HG03139 (cell line): ENCODE data around the gene HOXD8.

Experiments
- ATAC-seq: cut with Tn5 transposase; IDR thresholded peaks from one replicate; pipeline ENCODE4 v1.9.1; 2021; ENCODE audit not compliant: unreplicated experiment

The HOXD8 gene

GRCh38 chr2:176171351-176172006 is 42.0 kb downstream of the HOXD8 start:
- no peak for ATAC-seq

DNA sequence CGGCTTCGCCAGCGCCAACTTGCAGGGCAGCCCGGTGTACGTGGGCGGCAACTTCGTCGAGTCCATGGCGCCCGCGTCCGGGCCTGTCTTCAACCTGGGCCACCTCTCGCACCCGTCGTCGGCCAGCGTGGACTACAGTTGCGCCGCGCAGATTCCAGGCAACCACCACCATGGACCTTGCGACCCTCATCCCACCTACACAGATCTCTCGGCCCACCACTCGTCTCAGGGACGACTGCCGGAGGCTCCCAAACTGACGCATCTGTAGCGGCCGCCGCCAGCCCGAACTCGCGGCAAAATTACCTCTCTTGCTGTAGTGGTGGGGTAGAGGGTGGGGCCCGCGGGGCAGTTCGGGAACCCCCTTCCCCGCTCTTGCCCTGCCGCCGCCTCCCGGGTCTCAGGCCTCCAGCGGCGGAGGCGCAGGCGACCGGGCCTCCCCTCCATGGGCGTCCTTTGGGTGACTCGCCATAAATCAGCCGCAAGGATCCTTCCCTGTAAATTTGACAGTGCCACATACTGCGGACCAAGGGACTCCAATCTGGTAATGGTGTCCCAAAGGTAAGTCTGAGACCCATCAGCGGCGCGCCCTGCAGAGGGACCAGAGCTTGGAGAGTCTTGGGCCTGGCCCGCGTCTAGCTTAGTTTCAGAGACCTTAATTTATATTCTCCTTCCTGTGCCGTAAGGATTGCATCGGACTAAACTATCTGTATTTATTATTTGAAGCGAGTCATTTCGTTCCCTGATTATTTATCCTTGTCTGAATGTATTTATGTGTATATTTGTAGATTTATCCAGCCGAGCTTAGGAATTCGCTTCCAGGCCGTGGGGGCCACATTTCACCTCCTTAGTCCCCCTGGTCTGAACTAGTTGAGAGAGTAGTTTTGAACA is 42.7 kb downstream of the HOXD8 start:
- ATAC-seq: no peak

DNA sequence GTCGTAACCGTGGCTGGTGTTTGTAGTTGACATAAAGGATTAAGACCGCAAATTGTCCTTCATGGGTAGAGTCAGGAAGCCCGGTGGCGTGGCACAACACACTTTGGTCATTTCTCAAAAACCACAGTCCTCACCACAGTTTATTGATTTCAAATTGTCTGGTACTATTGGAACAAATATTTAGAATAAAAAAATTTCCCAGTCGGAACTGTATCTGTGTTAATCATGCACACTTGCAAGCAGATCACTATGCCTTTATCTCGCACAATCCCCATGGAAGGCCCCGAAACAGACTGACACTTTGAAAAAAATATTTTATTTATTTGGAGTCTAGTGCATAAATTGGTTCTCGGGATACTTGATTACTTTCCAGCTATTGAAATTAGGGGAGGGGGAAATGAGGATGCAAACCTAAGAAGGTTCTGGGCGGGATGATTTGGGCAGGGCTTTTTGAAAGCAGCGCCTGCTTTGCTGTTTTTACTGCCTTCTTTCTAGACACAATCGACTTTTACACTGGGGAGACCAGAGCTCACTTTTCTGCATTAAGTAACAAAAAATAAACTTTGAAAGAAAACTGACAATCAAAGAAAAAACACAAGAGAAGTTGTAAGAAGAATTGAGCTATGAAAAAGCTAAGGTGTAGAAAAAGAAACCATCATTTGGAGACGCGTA is 43.5 kb downstream of the HOXD8 start:
- no peak for ATAC-seq

GRCh38 chr2:176173567-176174381 is 44.3 kb downstream of the HOXD8 start:
- no peak for ATAC-seq

DNA sequence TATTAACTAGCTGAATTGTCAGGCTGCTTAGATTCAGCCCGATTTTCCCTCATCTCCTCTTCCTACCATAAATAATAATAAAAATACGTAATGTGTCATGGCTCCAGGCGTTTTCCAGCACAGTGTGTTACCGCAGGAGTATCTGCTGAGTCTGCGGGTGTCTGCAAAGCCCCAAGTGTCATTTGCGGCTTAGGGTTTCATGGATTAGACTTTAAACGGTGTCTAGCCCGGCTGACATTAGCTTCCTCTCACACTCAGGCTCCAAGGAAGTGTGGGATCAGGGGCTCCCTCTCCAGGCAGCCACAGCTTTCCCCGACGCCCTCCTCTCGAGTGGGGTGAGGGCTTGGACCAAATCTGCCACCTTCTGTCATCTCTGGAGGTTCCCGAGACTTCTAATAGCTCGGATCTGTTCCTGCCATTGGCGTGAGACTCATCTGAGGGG is 44.9 kb downstream of the HOXD8 start:
- no peak for ATAC-seq

DNA sequence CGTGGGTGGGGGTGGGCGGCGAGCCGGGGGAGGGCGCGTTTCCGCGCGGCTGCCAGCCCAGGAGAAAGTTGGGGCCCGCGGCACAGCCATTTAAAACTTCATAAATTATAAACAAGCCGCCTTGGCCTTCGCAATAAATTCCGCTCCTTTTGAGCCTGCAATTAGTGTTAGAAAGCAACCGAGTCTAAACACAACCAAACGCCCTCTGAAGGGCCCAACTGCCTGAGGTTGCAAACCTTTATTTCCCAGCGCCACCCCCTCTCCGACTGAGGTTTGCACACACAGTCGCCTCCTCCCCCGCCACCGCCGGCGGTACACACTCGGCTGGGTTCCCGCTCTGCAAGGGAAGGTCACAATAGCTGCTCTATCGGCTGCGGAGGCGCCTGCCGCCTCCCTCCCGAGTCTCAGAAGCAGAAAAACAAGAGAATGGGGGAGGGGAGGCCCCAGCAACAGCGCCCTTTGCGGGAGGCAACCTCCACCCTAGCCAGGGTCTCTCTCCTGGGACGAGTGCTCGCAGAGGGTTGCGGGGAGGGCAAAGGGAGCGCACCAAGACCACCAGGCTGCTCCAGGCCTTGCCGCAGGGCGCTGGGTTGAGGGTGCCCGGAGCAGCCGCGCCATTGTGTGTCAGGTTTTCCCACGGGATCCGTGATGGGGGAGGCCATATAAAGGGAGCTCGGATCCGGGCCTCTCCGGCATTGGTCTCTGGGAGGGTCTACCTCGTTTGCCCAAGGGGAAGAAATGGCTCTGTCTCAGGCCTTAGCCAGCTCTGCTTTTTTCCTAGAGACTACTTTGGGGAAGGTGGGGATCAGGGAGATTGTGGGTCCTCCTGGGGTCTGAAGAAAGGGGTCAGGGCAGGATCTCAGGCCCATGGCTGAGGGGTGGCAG is 45.6 kb downstream of the HOXD8 start:
- no peak for ATAC-seq

DNA sequence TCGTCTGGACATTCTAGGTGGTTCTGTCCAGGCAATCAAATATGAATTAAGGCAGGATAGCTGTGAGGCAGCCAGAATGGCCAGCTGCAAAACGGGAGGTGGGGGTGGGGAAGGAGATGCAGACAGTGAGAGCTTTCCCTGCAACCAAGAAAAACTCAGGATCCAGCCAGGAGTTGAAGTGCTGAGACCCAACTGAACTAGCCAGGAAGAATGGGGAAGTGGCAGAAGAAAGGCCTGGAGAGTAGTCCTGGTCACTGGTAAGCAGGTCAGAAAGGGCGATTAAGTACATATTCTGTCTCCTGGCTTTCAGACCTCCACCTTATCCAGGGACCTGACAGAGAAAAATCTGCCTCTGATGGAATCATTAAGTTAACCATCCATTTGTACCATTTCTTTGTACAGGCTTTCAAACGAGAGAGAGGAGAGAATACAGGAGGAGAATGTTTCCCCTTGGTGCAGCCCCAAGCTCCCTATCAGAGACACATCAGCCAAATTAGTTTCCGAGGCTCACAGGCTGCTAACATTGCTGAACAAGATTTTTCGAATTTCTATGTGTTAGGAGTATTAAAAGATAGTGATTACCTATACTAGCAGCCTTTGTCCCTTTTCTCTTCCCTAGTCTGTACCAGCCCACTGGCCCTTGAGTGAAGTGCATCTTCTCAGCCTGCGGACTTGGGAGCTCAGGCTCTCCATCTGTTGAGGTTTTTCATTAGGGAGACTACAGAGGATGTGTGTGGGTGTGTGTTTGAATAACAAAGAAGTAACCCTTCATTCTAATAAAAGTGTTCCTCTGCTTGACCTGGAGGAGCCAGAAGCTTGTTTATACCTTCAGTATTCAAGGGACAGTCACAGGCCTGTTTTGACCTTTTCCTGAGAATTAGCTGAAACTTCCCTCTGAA is 46.5 kb downstream of the HOXD8 start:
- ATAC-seq: no peak

DNA sequence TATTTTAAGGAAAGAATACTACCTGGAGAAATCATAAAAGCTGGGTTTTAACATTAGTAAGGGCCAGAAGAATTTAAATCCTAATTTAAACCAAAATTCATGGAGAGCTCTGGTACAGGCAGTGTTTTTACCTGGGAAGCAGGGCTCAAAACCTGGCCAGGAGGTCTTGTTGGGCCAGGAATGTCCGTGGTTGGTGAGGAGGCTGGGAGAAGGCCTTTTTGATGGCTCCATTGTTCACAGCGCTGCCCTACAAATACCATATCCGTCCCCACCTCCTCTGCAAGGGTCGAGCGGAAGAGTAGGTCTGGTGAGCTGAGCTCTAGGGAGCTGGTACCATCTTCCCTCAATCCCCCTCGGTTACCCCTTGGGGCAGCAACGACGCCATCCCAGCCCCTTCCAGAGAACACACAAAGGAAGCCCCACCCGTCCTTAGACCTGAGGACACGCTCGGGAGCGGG is 48.1 kb downstream of the HOXD8 start:
- no peak for ATAC-seq

DNA sequence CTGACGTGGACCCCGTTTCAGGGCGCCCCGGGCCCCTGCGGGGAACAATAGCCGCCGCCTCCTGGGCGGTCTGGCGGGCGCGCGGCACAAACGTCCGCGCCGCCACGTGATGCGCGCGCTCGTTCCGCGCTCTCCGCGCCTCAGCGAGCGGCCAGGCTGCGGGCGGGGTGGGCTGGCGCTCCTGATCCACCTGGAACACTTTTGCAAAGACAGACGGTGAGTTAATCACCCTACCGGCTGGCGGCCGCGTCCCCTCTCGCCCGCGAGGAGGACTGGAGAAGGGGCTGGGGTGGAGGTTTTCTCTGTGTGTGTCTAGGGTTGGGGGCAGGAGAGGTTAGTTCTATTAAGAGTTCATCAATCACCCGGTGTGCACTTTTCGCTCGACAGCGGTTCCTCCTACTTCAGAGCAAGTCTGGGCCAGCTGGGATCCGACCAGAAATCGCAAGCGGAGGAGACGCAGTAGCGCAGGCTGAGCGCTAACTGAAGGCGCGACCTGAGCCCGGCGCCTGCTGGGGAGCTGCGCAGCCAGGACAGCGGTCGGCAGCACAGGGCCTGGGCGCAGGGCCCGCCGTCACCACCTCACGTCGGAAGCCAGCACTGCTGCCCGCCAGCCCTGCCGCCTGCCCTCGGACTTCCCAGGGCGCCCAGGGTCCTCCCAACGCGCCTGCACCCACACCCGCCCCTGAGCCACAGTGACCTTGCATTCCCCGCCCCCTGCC is 48.7 kb downstream of the HOXD8 start:
- no peak for ATAC-seq

GRCh38 chr2:176178757-176179295 is 49.3 kb downstream of the HOXD8 start:
- ATAC-seq: no peak

DNA sequence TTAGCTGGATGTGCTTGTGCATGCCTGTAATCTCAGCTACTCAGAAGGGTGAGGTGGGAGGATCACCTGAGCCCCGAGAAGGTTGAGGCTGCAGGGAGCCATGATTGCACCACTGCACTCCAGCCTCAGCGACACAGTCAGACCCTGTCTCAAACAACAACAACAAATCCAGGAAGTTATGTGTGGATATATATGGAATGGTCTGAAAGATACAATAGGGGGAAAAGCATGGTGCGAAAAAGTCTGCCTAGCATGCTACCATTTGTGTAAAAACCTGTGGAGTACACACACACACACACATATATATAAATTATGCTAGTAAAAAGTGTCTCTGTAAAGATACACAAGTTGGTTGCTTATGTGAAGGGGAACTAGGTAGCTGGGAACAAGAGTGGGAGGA is 52.0 kb downstream of the HOXD8 start:
- ATAC-seq: no peak
